OCI-LY1 (cell line): Measurements from ENCODE around the gene MED27.

Source experiments
- H2AFZ ChIP-seq: fragments of 200-600 bp; sonication (generic), shearing (Covaris generic); 2 replicates; pipeline ENCODE4 v1.6.0; 2014; ENCODE audit warnings: antibody characterized with exemption, mild to moderate bottlenecking, low read length
- H3F3A ChIP-seq: fragments of 200-600 bp; sonication (generic), shearing (Covaris generic); 2 replicates; pipeline ENCODE4 v1.6.0; 2014; ENCODE audit warnings: mild to moderate bottlenecking, antibody characterized with exemption, low read length, moderate library complexity; ENCODE audit not compliant: insufficient read depth
- H3K27ac ChIP-seq: fragments of 200-600 bp; sonication (generic); 2 replicates; pipeline ENCODE4 v1.5.1; 2014; ENCODE audit warnings: low read length, mixed run types, mild to moderate bottlenecking, low read depth; ENCODE audit not compliant: poor library complexity, severe bottlenecking
- H3K27me3 ChIP-seq: fragments of 200-600 bp; sonication (generic); 2 replicates; pipeline ENCODE4 v1.6.0; 2014; ENCODE audit warnings: antibody characterized with exemption, mild to moderate bottlenecking, low read length, moderate library complexity; ENCODE audit not compliant: insufficient read depth
- H3K36me3 ChIP-seq: fragments of 200-600 bp; sonication (generic); 2 replicates; pipeline ENCODE4 v1.6.1; 2014; ENCODE audit warnings: mild to moderate bottlenecking, antibody characterized with exemption, low read length, moderate library complexity, mixed read lengths; ENCODE audit not compliant: insufficient read depth
- H3K4me1 ChIP-seq: fragments of 200-600 bp; sonication (generic); 2 replicates; pipeline ENCODE4 v1.5.1; 2014; ENCODE audit warnings: mild to moderate bottlenecking, low read length, moderate library complexity; ENCODE audit not compliant: insufficient read depth, severe bottlenecking
- H3K4me2 ChIP-seq: fragments of 200-600 bp; sonication (generic), shearing (Covaris generic); 2 replicates; pipeline ENCODE4 v1.6.1; 2014; ENCODE audit warnings: low read length
- H3K4me3 ChIP-seq: fragments of 200-600 bp; sonication (generic); 2 replicates; pipeline ENCODE4 v1.5.1; 2014; ENCODE audit warnings: low read length, low read depth, mild to moderate bottlenecking, mixed read lengths; ENCODE audit not compliant: poor library complexity, severe bottlenecking
- H3K79me2 ChIP-seq: fragments of 200-600 bp; shearing (Covaris generic); 2 replicates; pipeline ENCODE4 v1.6.1; 2016; ENCODE audit warnings: mixed run types, low read length, mixed read lengths; ENCODE audit not compliant: insufficient read depth
- H3K9ac ChIP-seq: fragments of 200-600 bp; sonication (generic), shearing (Covaris generic); 2 replicates; pipeline ENCODE4 v1.6.1; 2014; ENCODE audit warnings: mild to moderate bottlenecking, low read length, mixed read lengths
- H3K9me2 ChIP-seq: fragments of 200-600 bp; sonication (generic), shearing (Covaris generic); 2 replicates; pipeline ENCODE4 v1.6.1; 2014; ENCODE audit warnings: low read depth, mild to moderate bottlenecking, low read length, mixed read lengths
- H3K9me3 ChIP-seq: fragments of 200-600 bp; shearing (Covaris generic); 2 replicates; pipeline ENCODE4 v1.6.1; 2014; ENCODE audit warnings: low read length, mixed read lengths
- H4K20me1 ChIP-seq: fragments of 200-600 bp; sonication (generic), shearing (Covaris generic); 2 replicates; pipeline ENCODE4 v1.6.0; 2016; ENCODE audit warnings: mild to moderate bottlenecking, low read length; ENCODE audit not compliant: insufficient read depth
- EZH2 ChIP-seq: fragments of 200-600 bp; sonication (generic), shearing (Covaris generic); IDR thresholded peaks from 2 replicates; pipeline ENCODE4 v1.8.0; 2017; ENCODE audit warnings: borderline replicate concordance, mixed run types, mild to moderate bottlenecking, antibody characterized with exemption, low read length, moderate library complexity, mixed read lengths
- TF ChIP-seq, protein P1 (sequence below): fragments of 200-600 bp; sonication (generic), shearing (Covaris generic); IDR thresholded peaks from 2 replicates; pipeline ENCODE4 v1.5.1; 2017; ENCODE audit warnings: mild to moderate bottlenecking, antibody characterized with exemption, low read length, moderate library complexity, mixed read lengths

Gene MED27

DNA sequence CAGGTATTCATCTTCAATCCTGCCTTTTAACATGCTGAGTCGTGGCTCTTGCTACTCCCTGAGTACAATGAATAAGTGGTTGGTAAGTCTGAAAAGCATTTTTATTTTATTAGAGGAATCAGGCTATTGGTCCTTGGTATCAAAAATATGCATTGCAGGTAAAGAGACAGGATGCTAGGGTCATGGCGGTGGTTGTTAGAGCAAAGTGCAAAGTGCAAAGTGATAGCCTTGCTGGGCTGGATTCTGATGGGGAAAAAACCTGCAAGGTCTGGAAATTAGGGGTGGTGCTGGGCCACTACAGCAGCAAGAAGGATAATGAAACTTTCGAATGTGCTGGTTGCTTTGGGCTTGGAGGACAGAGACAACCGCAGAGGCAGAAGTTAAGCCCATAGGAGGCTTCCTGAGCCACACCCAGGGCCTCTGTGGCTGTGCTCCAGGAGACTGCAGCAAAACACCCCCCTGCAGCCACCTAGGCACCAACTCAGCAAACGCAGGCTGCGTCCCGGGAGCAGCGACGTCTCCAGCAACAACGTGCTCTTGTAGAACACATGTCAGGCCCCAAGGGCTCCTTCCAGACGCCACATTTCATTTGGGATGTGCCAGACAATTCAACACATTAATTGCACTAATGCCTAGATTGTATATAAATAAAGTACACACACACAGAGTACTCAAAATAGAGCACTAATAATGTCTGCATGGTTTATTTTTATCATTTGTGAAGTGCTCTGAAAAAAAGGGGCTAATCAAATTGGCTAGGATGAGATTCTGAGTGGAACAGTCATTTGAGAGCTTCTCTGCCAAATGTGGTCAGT lies 190.0 kb downstream of the MED27 start:
- no peaks in the 10 kb centered on the region for H3K9me2 ChIP-seq
- no peaks in the 10 kb centered on the region for H4K20me1 ChIP-seq
- H3K27ac ChIP-seq, result no peak overlapping the region
- H3K9ac ChIP-seq, result no peak overlapping the region
- no peak overlapping the region for H3K4me2 ChIP-seq
- H3K4me1 ChIP-seq, result no peaks in the 10 kb centered on the region
- no peaks in the 10 kb centered on the region for H3F3A ChIP-seq
- TF ChIP-seq, protein P1, sequence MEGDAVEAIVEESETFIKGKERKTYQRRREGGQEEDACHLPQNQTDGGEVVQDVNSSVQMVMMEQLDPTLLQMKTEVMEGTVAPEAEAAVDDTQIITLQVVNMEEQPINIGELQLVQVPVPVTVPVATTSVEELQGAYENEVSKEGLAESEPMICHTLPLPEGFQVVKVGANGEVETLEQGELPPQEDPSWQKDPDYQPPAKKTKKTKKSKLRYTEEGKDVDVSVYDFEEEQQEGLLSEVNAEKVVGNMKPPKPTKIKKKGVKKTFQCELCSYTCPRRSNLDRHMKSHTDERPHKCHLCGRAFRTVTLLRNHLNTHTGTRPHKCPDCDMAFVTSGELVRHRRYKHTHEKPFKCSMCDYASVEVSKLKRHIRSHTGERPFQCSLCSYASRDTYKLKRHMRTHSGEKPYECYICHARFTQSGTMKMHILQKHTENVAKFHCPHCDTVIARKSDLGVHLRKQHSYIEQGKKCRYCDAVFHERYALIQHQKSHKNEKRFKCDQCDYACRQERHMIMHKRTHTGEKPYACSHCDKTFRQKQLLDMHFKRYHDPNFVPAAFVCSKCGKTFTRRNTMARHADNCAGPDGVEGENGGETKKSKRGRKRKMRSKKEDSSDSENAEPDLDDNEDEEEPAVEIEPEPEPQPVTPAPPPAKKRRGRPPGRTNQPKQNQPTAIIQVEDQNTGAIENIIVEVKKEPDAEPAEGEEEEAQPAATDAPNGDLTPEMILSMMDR, result no peak
- no peak for TF ChIP-seq EZH2
- H3K4me3 ChIP-seq, result no peak overlapping the region
- no peaks in the 10 kb centered on the region for H3K27me3 ChIP-seq
- H3K36me3 ChIP-seq, result no peaks in the 10 kb centered on the region; the same call in 1 of the 2 replicates
- H3K9me3 ChIP-seq, result no peaks in the 10 kb centered on the region
- no peak overlapping the region for H2AFZ ChIP-seq
- H3K79me2 ChIP-seq, result no peaks in the 10 kb centered on the region

DNA sequence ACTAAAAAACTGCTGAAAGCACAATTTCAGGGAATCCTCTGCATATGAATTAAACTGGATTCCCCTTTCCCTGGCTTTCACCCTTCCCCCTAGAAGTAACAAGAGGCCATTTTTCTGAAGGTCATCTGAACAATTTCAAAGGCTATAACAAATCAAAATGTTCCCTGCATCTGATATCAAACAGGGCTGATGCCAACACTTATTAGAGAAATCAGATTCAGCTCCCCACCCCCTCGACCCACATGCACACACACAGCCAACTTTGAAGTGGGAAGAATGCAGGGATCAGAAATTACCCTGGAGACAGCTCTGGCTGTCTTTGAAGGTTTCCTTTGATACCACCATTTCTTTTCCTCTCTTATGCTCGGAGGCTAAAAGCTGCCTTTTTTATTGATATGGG lies 190.7 kb downstream of the MED27 start:
- Histone ChIP-seq H3K9me3 (no peaks in the 10 kb centered on the region), H3K9me2 (no peaks in the 10 kb centered on the region), H3K4me2 (no peak overlapping the region), H4K20me1 (no peaks in the 10 kb centered on the region), H3K4me1 (no peaks in the 10 kb centered on the region), H3K9ac (no peak overlapping the region), H2AFZ (no peak overlapping the region), H3K27ac (no peak overlapping the region), H3K4me3 (no peak overlapping the region), H3F3A (no peaks in the 10 kb centered on the region), H3K79me2 (no peaks in the 10 kb centered on the region), H3K27me3 (no peaks in the 10 kb centered on the region), H3K36me3 (no peaks in the 10 kb centered on the region; the same call in 1 of the 2 replicates)
- TF ChIP-seq, protein P1, result no peak

DNA sequence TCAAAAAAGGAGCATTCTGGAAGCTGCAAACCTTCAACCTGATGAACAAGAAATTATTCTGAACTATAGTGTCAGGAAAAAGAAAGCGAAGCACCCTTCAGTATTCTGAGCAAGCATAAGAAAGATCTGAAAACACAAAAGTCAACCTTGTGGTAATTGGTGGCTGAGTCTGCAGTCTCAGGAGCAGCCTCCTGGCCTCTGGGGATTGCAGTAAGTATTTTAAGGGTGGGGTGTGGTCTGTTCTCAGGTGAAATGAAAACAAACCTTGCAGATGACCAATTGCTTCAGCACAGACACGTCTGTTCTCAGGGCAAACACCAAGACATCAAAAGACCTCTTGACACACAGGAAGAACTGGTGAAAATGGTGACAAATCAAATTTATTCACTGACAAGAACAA lies 192.0 kb downstream of the MED27 start:
- TF ChIP-seq EZH2, result no peak
- TF ChIP-seq, protein P1, result no peak
- no peaks in the 10 kb centered on the region for H3K9me3 ChIP-seq
- H3K36me3 ChIP-seq, result no peaks in the 10 kb centered on the region; the same call in 1 of the 2 replicates
- H3K4me3 ChIP-seq, result no peak overlapping the region
- H3K27me3 ChIP-seq, result no peaks in the 10 kb centered on the region
- H3K9ac ChIP-seq, result no peak overlapping the region
- no peaks in the 10 kb centered on the region for H3K79me2 ChIP-seq
- H3F3A ChIP-seq, result no peaks in the 10 kb centered on the region
- H2AFZ ChIP-seq, result no peak overlapping the region
- no peaks in the 10 kb centered on the region for H3K4me1 ChIP-seq
- no peak overlapping the region for H3K27ac ChIP-seq
- no peaks in the 10 kb centered on the region for H4K20me1 ChIP-seq
- H3K4me2 ChIP-seq, result no peak overlapping the region
- no peaks in the 10 kb centered on the region for H3K9me2 ChIP-seq
